Adrenal gland (tissue), 12 donors: Measurements from ENCODE around the gene ANKRD45. TPM values are rescaled to one million over a fixed set of nuclear protein-coding genes. Genes with fewer than 3 reads are reported as not detected.
"Not testable (repeated sequence)": the region's sequence is repeated elsewhere in the genome, so short reads cannot be mapped to it uniquely, and the experiment has no call there.

Experiments
- DNase-seq, 7 donors: peaks; one replicate each; pipeline ENCODE4 v3.0.0-alpha.2; 2019 to 2020
- H3K27ac ChIP-seq, 5 donors: fragments of 200-600 bp; sonication (generic) in 4 of 5; 1 replicate in 3 of 5; 2 replicates in 2 of 5; pipeline versions ENCODE4 v1.5.1 to v1.8.0; 2016 to 2020; ENCODE audit warnings: mild to moderate bottlenecking in 1 of 5
- H3K27me3 ChIP-seq: fragments of 200-600 bp; 2 replicates; pipeline ENCODE4 v1.8.0; 2021
- H3K36me3 ChIP-seq, 2 donors: fragments of 200-600 bp; replicated peaks in 1 of 2; 1 replicate in 1 of 2; 2 replicates in 1 of 2; pipeline versions ENCODE4 v1.5.1 to v1.8.0; 2018 to 2022
- H3K4me1 ChIP-seq, 2 donors: fragments of 200-600 bp; replicated peaks in 1 of 2; 1 replicate in 1 of 2; 2 replicates in 1 of 2; pipeline versions ENCODE4 v1.5.1 to v1.8.0; 2018 to 2021
- H3K4me3 ChIP-seq, 4 donors: fragments of 200-600 bp; sonication (generic) in 3 of 4; one replicate each; pipeline ENCODE4 v1.5.1; 2016 to 2018
- H3K9me3 ChIP-seq, 3 donors: fragments of 200-600 bp; sonication (generic) in 1 of 3; replicated peaks in 1 of 3; 1 replicate in 2 of 3; 2 replicates in 1 of 3; pipeline versions ENCODE4 v1.5.1 to v1.8.0; 2016 to 2021
- POLR2A ChIP-seq, 2 donors: fragments of 450-650 bp; IDR thresholded peaks; one replicate each; pipeline ENCODE4 v1.6.1; 2017; ENCODE audit warnings: antibody characterized with exemption in 2 of 2, mild to moderate bottlenecking in 2 of 2, moderate library complexity in 1 of 2
- WGBS, 4 donors: extraction: QIAGEN DNeasy Blood & Tissue Kit in 2 of 4; methylation state at CpG; one replicate each; pipeline versions ENCODE4 v1.1.5 to v1.1.7; 2013 to 2017; 5-methylcytosine and 5-hydroxymethylcytosine counted together
- intact Hi-C, 2 donors: fragments of 100-400 bp; cut with DNase I; formaldehyde crosslinking; loops; one replicate each; pipeline versions ENCODE4 v1.14.1 to v1.15.0; 2022 to 2023
- polyA plus RNA-seq, 3 donors: library from polyadenylated mRNA; stranded (reverse); fragments of 200-250 nt in 2 of 3; fragments of 350-450 nt in 1 of 3; fragmentation: Illumina TruSeq in 1 of 3; extraction: RNeasy Lipid Tissue Mini Kit (QIAGEN cat#74804) in 1 of 3; gene quantifications; one replicate each; pipeline ENCODE4 v1.2.3, GENCODE V29; 2013 to 2014
- total RNA-seq, 9 donors: library from RNA; depleted of rRNA in 4 of 9; stranded (reverse); fragments of >200 nt in 4 of 9; fragments of 120-200 nt in 1 of 9; fragmentation: NEBNext Ultra II Directional in 1 of 9; extraction: Animal tissue kit (Norgen Biotek cat#: 25700) in 1 of 9; gene quantifications; one replicate each; pipeline versions ENCODE4 v1.1.0 to v1.2.4, GENCODE V29; 2013 to 2023
- TF ChIP-seq, protein P1 (sequence below), 6 experiments: fragments of 450-650 bp in 4 of 6; fragments of 200-600 bp in 2 of 6; sonication (generic) in 1 of 6; IDR thresholded peaks; 1 replicate in 5 of 6; 2 replicates in 1 of 6; pipeline versions ENCODE4 v1.5.1 to v1.8.0; 2016 to 2021; ENCODE audit warnings: antibody characterized with exemption in 6 of 6, mild to moderate bottlenecking in 2 of 6, moderate library complexity in 1 of 6
- donor health status: healthy with polysubstance abuse.
- donor health status: Bipolar disorder and iron deficiency.
- donor health status: DM: yes; HTN: yes; CAD: no.
- donor health status: DM: no; HTN: no; CAD: no.
- donor health status: DM: no; HTN: no; CAD: no.
- donor health status: DM: yes; HTN: yes; CAD: no.

The ANKRD45 gene
- total and polyA plus RNA-seq, 12 donors, result 0.41 to 2.3 (median 0.76) TPM; not detected in 2

- TF ChIP-seq, protein P1, sequence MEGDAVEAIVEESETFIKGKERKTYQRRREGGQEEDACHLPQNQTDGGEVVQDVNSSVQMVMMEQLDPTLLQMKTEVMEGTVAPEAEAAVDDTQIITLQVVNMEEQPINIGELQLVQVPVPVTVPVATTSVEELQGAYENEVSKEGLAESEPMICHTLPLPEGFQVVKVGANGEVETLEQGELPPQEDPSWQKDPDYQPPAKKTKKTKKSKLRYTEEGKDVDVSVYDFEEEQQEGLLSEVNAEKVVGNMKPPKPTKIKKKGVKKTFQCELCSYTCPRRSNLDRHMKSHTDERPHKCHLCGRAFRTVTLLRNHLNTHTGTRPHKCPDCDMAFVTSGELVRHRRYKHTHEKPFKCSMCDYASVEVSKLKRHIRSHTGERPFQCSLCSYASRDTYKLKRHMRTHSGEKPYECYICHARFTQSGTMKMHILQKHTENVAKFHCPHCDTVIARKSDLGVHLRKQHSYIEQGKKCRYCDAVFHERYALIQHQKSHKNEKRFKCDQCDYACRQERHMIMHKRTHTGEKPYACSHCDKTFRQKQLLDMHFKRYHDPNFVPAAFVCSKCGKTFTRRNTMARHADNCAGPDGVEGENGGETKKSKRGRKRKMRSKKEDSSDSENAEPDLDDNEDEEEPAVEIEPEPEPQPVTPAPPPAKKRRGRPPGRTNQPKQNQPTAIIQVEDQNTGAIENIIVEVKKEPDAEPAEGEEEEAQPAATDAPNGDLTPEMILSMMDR (IDR thresholded peaks at IDR 0.05), result no peak
- TF ChIP-seq POLR2A (IDR thresholded peaks at IDR 0.05), result peak in 1 of 2 donors; percentile 55
- no peaks in the 10 kb centered on the region for H3K9me3 ChIP-seq
Measured at GRCh38 chr1:173603056-173603591, 66.5 kb downstream of the ANKRD45 start, which contains the start of gene SLC9C2. SLC9C2 (minus strand) TSS chr1:173603072; CDS start chr1:173601776, 1,296 bp downstream.

DNA sequence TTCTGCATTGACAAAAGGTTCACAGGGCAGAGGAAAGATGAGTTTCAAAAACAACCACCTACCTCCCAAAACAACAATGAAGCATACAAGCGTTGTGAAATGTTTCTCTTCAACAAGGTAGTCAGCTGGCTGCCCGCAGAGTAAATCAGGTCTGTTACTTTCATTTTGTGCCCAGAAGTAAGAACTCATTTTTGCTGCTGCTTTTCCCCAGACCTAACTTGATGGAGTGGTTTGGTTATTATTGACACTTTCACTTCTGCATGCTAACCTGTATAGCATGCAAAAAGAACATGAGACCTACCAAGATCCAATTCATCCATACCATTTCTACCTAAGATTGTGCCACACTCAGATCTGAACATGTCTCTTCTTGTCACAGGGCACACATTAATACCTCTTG lies 68.1 kb downstream of the ANKRD45 start:
- intact Hi-C loops, result no loop called here
- DNase-seq, result no peak
- no peaks in the 10 kb centered on the region for H3K27me3 ChIP-seq
- H3K4me1 ChIP-seq, result no peaks in the 10 kb centered on the region
- no peaks in the 10 kb centered on the region for H3K36me3 ChIP-seq
- WGBS, 4 donors, result 85 to 97% (median 92%) methylated on average over 2 of the region's 2 CpGs
- TF ChIP-seq, protein P1 (IDR thresholded peaks at IDR 0.05), result no peak
- TF ChIP-seq POLR2A (IDR thresholded peaks at IDR 0.05), result no peak
- H3K4me3 ChIP-seq, result no peak overlapping the region
- no peak overlapping the region for H3K27ac ChIP-seq
- H3K9me3 ChIP-seq, result no peaks in the 10 kb centered on the region

More at GRCh38 chr1:173603056-173603591, 66.5 kb downstream of the ANKRD45 start, which contains the start of gene SLC9C2:
- no peaks in the 10 kb centered on the region for H3K27me3 ChIP-seq
- H3K4me3 ChIP-seq, result peak within 1 kb of the TSS in 2 of 4 donors; percentile 31
- no peaks in the 10 kb centered on the region for H3K4me1 ChIP-seq
- peak; percentile 43 to 82 (median 74) for DNase-seq
- H3K27ac ChIP-seq, result peak within 1 kb of the TSS in 4 of 5 donors; percentile 36 to 65 (median 54)
- intact Hi-C loops, result no loop called here
- 25 to 30% (median 28%) methylated on average over 5 of the region's 5 CpGs for WGBS, 4 donors
- H3K36me3 ChIP-seq, result no peaks in the 10 kb centered on the region

- 85 to 93% (median 89%) methylated on average over 3 of the region's 3 CpGs for WGBS, 4 donors
- intact Hi-C loops, result no loop called here
Measured at GRCh38 chr1:173596097-173596825, 73.4 kb downstream of the ANKRD45 start.

DNA sequence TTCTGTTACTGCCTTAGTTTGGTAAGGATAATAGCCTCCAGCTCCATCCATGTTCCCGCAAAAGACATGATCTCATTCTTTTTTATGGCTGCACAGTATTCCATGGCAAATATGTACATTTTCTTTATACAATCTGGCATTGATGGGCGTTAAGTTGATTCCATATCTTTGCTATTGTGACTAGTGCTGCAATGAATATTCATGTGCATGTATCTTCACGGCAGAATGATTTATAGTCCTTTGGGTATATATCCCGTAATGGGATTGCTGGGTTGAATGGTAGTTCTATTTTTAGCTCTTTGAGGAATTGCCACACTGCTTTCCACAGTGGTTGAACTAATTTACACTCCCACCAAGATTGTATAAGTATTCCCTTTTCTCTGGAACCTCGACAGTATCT lies 78.5 kb downstream of the ANKRD45 start:
- intact Hi-C loops, H3K4me3 ChIP-seq, H3K4me1 ChIP-seq, H3K27ac ChIP-seq, H3K36me3 ChIP-seq, H3K27me3 ChIP-seq, H3K9me3 ChIP-seq, DNase-seq: not testable (repeated sequence)
- 83 to 85% (median 83%) methylated on average over 5 of the region's 5 CpGs for WGBS, 4 donors

More at GRCh38 chr1:173596097-173596825, 73.4 kb downstream of the ANKRD45 start:
- no peaks in the 10 kb centered on the region for H3K27me3 ChIP-seq
- no peak for DNase-seq
- H3K27ac ChIP-seq, result no peak overlapping the region
- H3K36me3 ChIP-seq, result no peaks in the 10 kb centered on the region
- no peak overlapping the region for H3K4me3 ChIP-seq
- H3K4me1 ChIP-seq, result no peaks in the 10 kb centered on the region
- TF ChIP-seq POLR2A (IDR thresholded peaks at IDR 0.05), result no peak
- TF ChIP-seq, protein P1 (IDR thresholded peaks at IDR 0.05), result no peak
- no peaks in the 10 kb centered on the region for H3K9me3 ChIP-seq
